CD4-positive, alpha-beta T cell treated with Interleukin-1 beta for 1 hour (primary cell): Measurements from ENCODE around the gene NDUFA3.

Source experiments
- DNase-seq, 2 donors: peaks; one replicate each; pipeline ENCODE4 v3.0.0-alpha.2; 2020 to 2022

Gene NDUFA3

DNA sequence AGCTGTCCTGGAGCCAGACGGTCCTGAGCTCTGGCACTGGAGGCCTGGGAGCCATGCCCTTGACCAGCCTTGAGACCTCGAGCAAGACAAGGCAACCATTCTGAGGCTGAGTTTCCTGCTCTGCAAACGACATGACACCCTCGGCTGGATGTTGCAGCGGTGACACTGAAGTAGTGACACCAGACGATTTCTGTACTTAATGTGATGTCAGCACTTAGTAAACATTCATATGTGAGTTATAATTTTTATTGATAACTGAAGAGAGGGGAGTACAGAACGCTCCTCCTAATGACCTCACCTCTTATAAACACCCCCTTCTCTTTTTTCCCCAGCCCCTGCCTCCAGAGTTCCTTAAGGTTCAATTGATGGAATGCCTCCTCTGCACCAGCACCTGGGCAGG is 5.8 kb downstream of the NDUFA3 start:
- DNase-seq, result no peak

DNA sequence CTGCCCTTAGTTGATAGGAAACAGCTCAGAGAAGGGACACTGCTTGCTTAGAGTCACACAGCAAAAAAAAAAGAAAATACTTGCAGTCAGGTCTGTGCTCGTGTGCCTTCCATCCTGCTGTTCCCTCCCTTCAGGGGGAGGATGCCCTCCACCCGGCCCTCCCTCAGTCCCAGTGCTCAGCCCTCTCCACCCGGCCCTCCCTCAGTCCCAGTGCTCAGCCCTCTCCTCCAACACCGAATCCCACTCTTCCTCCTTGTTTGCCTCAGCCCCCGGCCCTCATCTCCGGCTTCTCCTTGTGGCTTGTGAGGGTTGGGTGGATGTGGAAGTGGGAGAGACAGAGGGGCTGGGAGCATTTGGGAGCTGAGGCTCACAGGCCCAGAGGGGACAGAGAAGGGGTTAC is 7.0 kb downstream of the NDUFA3 start:
- no peak for DNase-seq

DNA sequence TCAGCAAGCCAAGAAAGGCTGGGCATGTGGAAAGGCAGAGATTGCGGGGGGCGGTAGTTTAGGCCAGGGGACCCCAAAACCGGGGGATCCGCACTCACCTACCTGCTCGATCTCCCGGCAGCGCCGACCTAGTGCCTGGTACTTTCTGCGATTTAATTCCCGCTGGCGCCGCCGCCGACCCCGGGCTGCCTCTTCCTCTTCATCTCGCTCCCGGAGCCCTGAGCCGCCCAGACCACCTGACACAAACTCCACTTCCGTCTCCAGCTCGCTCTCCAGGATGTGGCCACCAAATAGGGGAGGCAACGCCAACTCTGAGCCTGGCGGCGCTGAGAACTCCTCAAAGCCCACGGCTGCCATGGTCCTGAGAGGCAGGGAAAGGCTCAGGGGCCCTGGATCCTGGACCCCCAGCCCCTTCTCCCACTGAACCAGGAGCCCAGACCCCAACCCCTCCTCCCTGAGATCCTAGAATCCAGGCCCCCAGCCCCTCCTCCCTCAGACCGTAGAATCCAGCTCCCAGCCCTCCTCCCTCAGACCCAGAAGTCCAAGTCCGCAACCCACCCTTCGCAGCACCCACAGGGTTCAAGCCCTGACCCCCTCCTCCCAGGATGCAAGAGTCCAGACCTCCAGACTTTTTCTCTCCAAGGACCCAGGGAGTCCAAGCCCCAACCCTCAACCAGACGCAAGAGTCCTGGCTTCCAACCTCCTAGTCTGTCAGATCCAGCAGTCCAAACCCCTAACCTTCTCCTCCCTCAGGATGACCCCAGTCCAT is 11.9 kb downstream of the NDUFA3 start:
- DNase-seq, result peak; percentile 35 to 59

DNA sequence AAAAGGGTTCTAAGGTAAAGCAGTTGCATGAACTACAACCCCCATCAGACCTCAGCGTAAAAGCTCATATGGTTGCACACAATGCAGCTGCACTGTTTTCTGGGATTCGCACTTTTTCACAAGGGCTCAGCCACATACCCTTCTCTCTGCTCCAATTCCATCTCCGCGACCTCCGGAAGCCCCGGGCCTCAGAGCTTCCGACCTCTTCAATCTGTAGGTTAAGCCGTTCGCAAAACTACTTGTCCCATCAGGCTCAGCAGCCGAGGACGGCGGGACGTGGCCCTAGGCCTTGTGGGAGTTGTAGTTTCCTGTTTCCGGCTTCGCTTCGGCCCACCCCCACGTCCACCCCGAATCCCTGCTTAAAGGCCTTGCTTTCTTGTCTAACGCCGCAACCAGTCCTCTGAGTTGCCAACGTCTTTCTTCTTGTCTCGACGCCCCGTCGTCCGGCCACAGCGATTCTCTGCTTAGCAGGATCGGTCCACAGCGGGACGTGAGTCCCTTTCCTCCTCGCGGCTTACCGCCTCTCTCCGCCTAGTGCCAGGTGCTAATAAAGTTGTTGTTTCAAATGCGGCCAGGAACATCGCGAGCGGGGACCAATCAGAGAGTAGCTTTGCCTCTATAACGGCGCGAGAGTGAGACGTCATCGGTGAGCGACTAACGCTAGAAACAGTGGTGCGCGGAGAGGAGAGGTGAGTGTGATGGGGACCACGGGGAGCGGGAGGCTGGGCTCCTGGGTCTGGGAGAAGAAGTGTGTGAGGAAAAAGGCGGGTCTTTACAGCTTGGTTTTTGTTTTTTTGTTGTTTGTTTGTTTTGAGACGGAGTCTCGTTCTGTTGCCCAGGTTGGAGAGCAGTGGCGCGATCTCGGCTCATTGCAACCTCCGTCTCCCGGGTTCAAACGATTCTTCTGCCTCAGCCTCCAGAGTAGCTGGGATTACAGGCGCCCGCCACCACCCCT is 12.7 kb downstream of the NDUFA3 start, which contains the start of the genes PRPF31 and TFPT:
Gene PRPF31 (plus strand): TSS at position 646 of the 955 bp plus-strand sequence. CDS start 2,525 bp downstream, outside the sequence.
Gene TFPT (minus strand): TSS at position 549 of the 955 bp plus-strand sequence. CDS start 388 bp downstream, at position 161.
- peak; percentile 94 to 96 for DNase-seq

DNA sequence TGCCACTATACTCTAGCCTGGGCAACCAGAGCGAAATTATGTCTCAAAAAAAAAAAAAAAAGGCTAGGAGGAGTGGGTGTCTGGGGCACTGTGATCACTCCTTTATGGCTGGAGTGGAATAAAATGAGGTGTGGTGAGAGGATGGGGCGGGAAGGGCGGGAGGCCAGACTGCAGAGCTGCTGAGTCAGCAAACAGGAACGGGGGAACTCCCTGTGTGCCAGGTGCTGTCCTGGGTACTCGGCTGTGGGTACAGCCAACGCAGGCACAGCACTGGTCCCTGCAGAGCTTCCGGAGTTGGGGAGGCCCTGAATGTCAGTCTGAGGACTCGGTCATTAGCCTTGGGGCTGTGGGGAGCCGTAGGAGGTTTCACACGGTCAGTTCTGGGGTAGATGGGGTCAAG is 18.6 kb downstream of the NDUFA3 start:
- DNase-seq, result no peak

DNA sequence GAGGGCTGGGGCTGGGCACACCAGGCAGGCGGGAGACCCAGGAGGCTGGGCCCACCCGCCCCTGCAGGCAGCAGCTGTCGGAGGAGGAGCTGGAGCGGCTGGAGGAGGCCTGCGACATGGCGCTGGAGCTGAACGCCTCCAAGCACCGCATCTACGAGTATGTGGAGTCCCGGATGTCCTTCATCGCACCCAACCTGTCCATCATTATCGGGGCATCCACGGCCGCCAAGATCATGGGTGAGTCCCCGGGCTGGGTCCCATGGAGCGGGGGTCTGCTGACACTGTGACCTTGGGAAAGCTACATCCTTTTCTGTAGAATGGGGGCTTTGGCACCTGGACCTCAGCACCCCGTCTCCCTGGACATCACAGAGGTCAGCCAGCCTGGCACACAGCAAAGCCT is 21.0 kb downstream of the NDUFA3 start:
- DNase-seq, result no peak

DNA sequence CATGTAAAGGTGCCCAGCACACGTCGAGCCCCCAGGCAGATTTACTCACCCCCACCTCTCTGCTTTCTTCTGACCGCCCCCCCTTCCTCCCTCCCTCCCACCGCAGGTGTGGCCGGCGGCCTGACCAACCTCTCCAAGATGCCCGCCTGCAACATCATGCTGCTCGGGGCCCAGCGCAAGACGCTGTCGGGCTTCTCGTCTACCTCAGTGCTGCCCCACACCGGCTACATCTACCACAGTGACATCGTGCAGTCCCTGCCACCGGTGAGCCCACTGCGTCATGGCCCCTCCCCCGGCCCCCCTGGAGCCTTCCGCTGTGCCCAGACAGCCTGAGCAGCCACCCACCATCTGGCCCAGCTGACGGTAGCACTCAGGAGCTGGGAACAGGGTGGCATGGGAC is 21.7 kb downstream of the NDUFA3 start:
- DNase-seq, result no peak

DNA sequence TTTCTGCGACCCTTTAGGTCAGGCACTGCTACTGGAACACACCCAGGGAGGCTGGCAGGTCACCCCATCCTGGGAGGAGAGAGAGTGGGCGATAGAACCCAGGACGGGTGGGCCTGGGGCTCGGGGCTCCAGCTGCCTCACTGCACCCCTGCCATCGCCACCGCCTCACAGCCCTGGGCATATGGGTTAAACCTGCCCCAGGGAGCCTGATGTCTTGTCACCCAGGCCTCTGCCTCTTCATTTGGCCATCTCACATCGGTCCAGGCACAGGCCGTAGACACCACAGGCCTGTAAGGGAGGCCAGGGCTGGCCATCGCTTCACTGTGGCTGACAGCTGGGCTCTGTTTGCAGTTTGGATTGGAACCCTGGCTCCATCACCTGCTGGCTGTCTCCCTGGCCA is 23.1 kb downstream of the NDUFA3 start:
- DNase-seq, result no peak

DNA sequence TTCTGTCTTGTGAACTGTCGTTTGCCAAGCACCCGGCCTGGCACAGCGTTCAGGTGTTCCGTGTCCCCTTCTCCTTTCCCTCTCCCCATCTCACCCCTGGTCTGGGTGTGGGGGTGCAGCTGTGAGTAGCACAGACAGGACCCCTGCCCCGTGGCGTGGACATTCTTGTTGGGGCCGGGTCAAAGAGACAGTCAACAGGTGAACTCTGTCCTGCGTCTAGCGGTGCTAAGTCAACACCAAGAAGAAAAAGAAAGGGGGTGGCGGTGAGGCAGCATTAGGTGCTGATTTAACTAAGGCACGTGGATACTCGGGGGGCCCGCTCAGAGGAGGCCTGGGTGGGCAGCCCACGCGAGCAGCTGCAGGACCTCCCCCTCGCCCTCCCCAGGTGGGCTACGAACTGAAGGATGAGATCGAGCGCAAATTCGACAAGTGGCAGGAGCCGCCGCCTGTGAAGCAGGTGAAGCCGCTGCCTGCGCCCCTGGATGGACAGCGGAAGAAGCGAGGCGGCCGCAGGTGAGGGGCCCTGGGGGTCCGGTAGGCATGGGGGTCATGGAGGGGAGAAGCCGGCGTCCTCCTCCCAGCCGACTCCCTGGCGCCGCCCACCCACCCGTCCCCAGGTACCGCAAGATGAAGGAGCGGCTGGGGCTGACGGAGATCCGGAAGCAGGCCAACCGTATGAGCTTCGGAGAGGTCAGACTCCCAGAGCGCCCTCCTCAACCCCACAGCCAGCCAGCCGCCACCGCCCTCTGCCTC is 25.2 kb downstream of the NDUFA3 start:
- no peak for DNase-seq

DNA sequence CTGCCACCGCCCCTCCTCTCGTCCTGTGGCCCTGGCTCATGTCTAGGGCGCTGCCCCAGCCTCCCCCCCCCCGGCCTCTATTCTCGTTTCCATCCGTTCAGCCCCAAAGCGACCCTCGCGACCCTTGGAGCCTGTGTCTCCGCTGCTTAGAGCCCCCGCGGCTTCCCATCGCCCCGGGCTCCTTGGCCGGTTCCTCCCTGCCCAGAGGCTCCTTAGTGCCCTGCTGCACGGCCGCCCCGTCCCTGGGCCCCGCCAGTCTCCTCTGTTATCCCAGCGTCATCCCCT is 25.7 kb downstream of the NDUFA3 start:
- no peak for DNase-seq

DNA sequence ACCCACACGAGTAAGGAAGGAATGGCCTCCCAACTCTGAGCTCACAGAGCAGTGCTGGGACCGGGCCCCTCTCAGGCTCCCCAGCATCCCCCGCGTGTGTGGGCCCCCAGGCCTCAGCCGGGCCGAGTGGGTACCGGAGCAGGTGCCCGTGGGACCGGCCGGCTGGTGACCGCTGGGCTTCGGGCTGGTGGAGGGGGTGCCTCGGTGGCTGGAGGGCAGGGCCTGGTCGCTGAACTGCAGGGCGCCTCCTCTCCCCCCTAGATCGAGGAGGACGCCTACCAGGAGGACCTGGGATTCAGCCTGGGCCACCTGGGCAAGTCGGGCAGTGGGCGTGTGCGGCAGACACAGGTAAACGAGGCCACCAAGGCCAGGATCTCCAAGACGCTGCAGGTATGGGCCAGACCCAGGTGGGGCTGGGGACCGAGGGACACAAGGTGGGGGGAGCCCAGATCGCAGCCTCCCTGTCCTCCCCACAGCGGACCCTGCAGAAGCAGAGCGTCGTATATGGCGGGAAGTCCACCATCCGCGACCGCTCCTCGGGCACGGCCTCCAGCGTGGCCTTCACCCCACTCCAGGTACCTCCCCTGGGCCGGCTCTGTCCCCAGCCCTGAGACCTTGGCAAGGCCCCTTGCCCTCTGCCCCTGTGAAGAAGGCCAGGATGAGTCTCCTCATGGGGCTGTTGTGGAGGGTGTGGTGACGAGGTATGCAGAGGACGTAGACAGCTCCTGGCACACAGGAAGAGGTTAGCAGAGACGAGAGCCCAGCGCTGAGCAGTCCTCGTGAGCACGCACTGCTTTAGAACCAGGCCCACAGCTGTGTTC is 26.4 kb downstream of the NDUFA3 start:
- DNase-seq, result no peak

DNA sequence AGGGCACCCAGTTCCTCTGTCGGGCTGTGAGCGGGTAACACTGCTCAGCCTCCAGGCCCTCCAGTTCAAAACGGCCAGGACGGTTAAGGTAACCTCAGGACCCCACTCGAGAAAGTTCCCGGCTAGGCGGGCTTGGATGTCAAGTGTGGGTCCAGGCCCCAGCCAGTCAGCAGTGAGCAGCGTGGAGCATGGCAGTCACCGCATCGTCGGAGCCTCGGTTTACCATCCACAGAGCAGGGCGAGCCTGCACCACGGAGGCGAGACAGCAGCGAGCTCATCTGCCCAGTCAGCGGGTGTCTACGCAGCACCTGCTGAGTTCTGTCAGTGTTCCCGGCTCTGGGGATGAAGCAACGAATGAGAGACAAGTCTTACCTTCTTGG is 27.0 kb downstream of the NDUFA3 start:
- DNase-seq, result no peak

DNA sequence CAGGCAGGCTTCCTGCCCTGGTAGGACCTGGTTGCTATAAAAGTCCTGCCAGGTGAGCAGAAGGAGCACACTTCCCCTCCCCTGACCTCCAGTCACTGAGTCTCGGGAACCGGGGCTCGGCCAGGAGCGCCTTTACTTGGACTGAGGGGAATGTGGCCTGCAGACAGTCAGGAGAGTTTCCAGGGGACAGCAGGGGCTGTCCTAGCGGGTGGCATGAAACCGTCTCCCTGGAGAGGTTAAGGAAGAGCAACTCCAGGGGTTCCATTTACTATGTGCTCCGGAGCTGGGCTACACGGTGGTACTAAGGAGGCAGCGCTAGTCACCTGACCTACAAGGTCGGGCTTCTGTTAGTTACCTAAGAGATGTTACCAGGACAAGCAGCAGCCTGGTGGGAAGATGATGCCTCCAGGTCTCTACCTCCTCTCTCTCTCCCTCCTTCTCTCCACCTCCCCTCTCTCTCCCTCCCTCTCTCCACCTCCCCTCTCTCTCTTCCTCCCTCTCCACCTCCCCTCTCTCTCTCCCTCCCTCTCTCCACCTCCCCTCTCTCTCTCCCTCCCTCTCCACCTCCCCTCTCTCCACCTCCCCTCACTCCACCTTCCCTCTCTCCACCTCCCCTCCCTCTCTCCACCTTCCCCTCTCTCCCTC is 30.8 kb downstream of the NDUFA3 start:
- DNase-seq, result no peak

DNA sequence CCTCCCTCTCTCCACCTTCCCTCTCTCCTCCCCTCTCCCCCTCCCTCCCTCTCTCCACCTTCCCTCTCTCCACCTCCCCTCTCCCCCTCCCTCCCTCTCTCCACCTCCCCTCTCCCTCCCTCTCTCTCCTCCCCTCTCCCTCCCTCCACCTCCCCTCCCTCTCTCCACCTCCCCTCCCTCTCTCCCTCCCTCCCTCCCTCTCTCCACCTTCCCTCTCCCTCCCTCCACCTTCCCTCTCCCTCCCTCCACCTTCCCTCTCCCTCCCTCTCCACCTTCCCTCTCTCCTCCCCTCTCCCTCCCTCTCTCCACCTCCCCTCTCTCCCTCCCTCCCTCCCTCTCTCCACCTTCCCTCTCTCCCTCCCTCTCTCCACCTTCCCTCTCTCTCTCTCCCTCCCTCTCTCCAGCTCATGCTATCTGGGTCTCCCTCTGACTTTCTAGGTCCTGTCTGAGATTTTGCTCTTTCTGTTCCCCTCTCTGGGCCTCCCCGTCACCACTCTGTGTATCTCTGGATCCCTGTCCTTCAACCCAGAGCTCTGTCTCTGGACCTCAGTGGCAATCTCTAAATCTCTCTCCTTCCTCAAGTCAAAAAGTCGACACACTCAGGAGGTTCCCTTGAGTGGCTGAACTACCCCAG is 31.4 kb downstream of the NDUFA3 start:
- DNase-seq, result no peak

DNA sequence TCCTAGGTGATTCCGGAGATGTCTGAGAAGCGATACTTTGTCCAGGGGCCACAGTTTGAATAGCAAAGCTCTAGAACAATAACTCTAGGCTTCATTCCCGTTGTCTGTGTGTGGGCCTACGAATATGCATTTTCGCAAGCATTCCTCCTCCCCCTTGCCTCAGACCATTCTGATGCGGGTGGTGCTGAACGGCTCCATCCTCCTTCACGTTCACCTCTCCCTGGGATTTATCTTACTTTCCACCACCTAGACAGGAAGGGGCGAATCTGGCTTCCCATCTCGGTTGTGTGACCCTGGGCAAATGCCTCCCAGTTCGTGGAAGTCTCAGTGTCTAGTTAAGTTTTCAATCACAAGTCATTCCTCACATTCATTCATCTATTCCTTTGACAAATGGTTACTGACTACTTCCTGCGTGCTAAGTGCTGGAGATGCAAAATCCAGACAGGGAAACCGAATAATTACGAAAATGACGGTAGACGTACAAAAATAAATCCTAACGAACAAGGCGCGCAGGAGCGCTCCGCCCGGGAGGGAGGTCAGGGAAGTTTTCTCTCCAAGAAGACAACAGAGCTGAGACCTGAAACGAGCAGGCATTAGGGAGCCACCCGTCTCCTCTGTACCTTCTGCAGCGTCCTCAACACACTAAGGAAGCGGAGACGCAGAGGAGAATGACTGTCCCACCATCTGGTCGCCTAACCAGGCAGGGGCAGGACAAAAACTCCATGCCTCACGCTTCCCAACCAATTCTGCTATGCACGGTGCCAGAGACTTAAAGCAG is 33.6 kb downstream of the NDUFA3 start:
- DNase-seq, result no peak

DNA sequence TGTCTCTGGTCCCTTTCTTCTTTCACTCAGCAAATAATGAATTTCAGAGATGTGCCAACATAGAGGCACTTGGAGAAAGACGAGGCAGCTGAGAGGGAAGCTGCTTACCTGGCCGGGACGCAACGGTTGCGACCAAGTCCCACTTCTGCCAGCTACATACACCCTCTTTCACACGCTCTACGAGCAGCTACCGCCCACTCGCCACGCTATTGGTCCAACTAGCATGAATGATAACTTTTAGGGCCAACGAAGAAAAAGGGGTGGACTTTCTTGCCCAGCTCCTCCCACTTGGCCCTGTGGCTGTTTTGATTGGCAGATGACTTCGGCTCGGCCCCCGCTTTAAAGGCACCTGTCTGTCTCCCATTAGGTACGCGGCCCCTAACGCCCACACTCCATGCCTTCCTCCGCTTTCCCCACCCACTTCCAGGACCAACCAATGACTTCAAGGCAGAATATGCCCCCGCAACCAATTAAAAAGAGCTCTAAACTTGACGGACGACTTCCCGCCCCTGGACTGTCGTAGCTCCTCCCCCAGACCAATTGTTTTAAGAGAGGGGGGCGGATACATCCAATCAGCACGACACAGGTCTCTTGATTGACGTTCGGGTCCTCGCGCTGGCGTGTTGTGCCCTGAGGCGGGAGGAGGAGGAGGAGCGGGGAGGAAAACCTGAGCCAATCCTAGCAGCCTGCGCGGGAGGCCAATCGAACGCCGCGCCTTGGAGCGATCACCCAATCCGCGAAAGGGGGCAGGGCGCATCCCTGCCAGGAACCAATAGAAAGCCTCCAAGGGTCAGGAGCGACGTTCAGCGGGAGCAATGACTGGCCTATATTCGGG is 34.4 kb downstream of the NDUFA3 start:
- DNase-seq, result peak; percentile 100

DNA sequence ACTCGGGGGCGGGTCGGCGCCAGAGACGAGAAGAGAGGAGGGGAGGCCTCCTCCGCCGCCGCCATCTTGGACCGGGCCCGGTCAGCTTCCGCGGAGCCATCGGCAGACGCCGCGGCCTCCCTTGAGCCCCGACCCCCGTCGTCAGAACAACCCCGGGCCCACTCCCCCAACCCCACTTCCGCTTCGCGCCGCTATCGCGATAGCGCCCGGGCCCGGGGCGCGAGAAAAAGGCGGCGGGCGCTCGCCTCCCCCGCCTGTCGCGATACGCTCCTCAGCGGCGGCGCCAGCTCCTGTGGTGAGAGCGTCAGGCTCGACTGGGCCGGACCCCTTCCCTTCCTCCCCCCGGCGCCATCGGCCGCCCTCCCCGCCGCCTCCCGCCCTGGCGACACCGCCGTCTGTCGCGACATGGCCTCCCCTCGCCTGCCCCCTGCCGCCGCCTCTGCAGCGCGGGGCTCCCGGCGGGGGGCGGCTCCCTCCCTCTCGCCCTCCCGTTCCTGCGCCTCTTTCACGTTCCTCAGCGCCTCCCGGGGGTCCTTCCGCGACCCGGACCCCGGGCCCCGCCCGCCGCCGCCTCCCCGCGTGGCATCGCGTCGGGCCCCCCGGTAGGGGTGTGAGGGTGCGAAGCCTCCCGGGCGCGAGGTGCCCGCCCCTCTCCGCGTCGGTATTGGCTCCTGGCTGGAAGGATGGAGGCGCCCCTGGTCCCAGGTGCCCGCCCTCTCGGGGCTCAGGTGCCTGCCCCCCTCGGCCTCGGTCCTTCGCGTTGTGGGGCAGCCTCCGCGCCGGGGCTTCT is 35.2 kb downstream of the NDUFA3 start, which contains the start of gene CNOT3:
Gene CNOT3 (plus strand): TSS at position 64 of the 790 bp plus-strand sequence. CDS start 5,217 bp downstream, outside the sequence.
- DNase-seq, result peak; percentile 34 to 51

DNA sequence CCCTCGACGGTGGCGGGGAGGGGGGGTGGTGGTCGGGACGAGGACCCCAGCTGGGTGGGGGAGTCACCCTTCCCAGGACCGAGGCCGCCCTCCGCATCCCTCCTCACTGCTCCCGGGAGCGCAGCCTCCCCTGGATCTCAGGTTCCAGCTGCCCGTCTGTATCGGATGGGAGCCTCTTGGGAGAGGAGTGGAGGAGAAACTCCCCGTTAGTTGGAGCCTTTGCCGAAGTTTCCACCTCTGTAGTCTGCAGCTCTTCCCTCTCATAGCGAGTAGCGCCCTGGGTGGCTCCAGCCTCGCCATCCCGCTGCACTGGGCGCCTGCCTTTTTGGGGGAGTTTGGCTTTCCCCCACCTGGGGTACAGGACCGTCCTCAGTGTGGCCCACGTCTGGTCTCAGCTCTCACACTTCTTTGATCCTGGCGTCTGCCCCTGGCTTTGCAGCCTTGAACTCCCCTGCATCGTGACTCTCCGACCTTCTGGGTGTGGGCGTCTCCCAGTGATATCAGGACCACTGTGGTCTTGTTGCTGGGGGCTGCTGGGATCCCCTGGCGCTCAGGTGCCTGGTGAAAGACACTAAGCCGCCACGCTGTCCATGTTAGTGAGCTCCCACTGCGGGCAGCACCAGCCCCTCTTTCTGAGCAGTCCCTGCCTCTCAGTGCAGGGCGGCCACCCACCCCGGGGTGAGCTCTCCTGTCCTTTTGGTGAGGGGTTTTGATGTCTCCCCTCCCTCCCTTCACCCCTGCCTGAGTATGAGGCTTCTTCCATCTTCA is 36.0 kb downstream of the NDUFA3 start:
- DNase-seq, result no peak
